GM18505 (cell line): Measurements from ENCODE around the gene RIGI.
"Not testable (repeated sequence)": the region's sequence is repeated elsewhere in the genome, so short reads cannot be mapped to it uniquely, and the experiment has no call there.

ENCODE experiments used
- ATAC-seq: cut with Tn5 transposase; IDR thresholded peaks from one replicate; pipeline ENCODE4 v1.9.1; 2021; ENCODE audit not compliant: unreplicated experiment
- POLR2A ChIP-seq: IDR thresholded peaks from 4 replicates; pipeline ENCODE4 v1.6.1; 2011; ENCODE audit warnings: borderline replicate concordance; ENCODE audit not compliant: insufficient read depth, insufficient read length; ENCODE audit errors: extremely low read depth

RIGI gene

DNA sequence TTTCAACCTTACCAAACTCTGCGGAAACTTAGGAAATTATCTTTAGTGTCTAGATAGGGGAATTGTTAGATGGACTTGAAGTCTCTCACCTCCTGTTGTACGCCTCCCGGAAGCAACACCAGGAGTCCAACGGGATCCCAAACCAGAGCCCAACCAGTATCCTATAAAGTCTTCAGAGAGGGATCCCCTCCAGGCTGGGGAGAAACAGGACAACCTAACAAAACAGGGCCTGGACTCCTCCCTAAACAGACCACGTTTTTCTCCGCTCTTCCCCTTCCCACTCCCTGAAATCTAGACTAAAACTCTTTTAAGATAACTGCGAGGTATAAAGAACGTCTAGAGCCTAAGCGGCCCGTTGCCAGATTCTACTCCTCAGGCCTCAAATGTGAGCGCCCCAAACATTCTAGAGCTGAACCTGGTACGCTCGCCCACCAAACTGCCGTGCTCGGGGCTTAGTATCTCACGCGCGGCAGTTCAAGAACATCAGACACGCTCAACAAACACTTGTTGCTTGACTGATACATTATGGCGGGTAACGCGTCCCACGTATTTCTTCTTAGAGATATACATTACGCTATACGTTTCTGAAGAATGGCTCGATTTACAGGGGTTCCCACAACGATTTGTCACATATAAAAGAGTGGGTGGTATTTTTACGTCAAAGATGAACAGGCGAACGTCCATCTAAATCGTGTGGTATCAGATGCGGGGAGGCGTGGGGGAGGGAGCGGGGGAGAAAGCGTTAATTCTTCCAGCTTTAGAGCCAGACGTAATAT lies 25.5 kb upstream of the RIGI start:
- ATAC-seq = peak; percentile 8
- TF ChIP-seq POLR2A = no peak

DNA sequence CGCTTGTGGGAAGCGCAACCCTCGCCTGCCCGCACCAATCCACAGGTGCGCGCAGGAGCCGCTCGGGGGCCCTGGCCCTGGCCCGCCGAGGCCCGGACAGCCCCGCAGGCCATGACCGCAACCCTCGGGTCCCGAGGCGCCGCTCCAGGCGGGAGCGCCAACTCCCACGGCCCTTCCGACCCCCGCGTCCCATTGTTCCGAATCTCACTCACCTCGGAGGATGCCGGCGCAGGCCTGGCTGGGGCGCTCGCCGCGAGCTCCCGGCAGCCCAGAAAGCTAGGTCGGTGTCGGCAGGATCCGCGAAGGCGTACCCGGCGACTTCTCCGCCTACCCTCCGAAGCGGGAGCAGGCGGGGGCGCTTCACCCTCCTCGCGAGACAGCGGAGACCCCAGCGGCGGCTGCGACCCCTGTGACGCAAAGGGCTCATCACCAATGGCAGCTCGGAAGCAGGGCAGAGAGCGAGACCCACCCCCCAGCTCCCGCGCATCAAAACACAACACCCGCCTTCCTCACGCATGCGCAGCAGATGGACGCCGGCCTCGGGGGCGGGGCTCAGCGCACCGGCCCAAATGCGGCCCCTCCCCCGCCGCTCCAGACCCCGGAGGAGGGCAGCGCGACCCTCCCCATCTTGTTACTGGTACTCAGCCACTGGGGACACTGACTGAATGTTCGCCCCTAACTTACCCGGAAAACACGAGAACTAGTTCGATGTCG lies 24.7 kb upstream of the RIGI start:
- peak; percentile 63 for ATAC-seq
- TF ChIP-seq POLR2A = no peak

DNA sequence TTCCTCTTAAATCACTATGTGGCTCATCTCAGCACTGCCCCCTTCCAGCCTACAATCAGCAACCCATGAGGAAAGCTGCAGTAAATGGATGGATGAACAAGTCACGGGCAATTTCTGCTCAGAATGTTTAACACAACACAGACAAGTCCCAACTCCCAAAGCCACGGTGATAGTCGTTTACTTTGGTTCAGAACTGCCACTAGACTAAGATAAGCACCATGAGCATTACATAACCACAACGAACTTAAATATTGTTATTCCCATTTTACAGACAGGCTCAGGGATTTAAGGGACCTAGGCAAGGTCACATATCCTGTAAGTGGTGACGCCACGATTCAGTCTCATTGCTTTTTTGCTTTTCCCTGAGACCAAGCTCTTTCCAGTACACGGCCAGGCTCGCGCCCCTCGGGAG lies 24.2 kb upstream of the RIGI start:
- no peak for TF ChIP-seq POLR2A
- ATAC-seq = no peak

DNA sequence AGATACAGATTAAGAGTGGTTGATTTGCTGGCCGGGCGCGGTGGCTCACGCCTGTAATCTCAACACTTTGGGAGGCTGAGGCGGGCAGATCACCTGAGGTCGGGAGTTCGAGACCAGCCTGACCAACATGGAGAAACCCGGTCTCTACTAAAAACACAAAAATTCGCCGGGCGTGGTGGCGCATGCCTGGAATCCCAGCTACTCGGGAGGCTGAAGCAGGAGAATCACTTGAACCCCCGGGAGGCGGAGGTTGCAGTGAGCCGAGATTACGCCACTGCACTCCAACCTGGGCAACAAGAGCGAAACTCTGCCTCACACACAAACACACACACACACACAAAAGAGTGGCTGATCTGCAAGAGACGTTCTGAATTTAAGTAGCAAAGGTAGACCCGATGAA lies 22.2 kb upstream of the RIGI start:
- ATAC-seq = not testable (repeated sequence)

DNA sequence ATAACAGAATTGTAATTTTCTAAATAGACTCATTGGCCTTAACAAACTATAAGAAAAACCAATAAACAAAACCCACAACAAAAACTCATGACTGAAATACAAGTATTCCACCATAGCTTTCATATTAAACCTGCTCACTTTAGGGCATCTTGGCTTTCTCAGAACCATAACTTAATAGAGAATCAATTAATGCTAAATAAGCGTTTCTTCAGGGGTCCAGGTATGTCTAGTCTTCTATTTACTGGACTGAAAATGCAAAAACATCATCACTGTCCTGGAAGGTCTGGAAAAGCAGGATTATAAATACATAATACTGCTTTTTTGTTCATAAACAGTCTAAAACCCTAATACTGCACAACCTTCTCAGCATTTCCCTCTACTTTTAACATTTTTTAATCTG lies 19.9 kb upstream of the RIGI start:
- TF ChIP-seq POLR2A = no peak
- no peak for ATAC-seq

DNA sequence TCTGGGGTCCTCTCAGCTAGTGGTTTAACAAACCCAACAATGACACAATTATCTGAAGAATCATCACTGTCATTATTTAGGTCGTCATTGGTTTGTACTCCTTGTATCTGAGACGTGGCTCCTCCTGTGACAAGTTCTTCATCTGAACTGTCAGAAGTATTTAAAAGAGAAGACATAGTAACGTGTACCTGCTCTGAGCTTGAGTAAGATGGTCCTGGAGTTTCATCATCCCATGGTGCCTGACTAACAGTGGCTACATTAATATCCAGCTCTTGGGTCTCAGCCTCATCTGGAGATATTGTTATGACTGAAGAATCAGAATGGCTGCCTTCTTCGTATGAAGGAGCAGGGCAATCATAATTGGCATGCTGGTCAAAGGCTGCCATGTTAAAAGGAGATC lies 17.1 kb upstream of the RIGI start:
- ATAC-seq = no peak
- no peak for TF ChIP-seq POLR2A

DNA sequence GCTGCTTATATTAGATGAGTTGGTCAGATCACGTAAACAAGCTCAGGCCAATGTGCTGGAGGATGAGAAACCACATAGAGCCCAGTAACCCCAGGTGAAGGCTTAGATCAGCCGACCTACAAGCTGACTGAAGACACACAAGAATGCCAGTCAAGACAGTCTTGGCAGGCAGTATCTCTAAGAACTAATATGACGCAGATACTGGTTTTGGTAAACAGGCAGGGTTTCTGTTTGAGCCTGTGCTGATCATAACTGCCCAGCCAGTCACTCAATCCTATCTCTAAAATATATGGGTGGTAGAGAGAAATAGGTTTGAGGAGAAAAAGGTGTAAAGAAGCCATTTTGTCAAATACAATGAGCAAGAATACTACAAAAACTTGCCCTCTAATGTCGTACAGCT lies 7.8 kb upstream of the RIGI start:
- ATAC-seq = no peak
- TF ChIP-seq POLR2A = no peak

DNA sequence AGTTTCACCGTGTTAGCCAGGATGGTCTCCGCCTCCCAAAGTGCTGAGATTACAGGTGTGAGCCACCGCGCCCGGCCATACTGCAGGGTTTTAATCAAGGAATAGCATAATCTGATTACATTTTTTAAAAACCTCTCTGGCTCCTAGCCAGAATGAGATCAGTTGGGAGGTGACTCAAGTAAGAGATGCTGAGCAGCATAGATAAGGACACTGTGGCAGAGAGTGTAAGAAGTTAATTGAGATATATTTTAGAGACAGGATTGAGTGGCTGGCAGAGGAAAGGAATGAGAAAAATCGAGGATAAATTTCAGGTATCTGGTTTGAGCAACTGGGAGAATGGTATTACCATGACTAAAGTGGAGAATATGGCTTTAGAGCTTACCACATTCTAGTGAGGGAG lies 7.3 kb upstream of the RIGI start:
- TF ChIP-seq POLR2A = no peak
- ATAC-seq = no peak

DNA sequence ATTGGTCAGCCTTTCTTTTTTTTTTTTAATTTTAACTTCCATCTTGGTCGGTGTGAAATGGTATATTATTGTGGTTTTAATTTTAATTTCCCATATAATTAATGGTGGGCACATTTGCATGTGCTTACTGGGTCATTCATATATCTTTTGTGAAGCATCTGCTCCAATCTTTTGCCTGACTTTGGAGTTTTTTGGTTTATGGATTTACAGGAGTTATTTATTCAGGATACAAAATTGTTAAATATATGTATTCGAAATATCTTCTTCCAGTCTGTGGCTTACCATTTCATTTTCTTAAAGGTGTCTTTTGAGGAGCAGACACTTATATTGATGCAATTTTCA lies 682 bp upstream of the RIGI start:
- no peak for ATAC-seq

DNA sequence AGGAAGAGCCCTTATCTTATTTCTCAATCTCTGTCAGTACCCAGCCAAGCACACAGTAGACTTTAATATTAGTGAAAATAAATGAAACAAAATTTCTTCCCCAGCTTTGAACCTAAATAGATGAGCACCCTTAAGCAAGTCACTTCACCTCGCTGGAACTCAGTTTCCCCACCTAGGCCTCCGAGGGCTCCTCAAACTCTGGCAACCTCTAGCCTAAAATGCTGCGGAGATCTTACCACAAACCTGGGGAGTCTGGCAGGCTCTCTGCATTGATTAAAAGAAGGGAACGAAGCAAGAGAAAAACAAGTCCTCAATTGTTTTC lies 326 bp downstream of the RIGI start:
- no peak for TF ChIP-seq POLR2A
- ATAC-seq = no peak

More for the DNA sequence above, 682 bp upstream of the RIGI start:
- no peak for TF ChIP-seq POLR2A

DNA sequence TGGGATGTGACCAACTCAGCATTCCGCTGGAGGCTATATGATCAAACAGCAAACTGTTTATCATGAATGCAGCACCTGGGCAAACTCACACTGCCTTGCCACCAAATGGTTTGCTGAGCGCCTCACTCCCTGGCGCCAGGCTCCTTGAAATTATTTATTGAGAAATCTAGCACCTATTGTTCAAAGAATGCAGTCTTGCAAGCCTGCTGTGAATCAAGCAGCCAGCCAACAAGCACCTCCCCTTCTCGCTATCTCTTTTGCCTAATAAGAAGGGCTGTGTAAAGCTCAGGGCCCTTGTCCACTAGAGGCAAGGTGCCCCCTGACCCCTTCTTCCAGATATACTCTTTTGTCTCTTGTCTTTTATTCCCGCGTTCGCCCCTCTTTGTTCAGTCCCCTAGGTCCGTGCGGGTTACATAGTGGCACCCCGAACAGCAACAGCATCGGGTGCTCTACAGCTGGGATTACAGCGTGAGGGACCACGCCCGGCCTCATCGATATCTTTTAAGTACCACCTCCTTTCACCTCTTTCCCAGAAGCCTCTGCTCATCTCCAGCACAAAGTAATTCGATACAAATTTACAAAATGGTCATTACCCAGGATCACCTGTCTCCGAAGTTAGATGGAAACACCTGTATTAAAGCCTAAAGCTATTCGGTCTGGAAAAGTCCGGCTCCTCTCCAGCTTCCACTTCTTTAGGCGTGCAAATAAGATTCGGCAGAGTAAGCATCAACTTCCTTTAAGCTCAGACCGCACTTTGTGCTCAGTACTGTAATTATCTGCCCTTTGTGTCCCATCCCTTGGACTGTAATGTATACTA lies 896 bp downstream of the RIGI start:
- TF ChIP-seq POLR2A = no peak
- ATAC-seq = no peak

DNA sequence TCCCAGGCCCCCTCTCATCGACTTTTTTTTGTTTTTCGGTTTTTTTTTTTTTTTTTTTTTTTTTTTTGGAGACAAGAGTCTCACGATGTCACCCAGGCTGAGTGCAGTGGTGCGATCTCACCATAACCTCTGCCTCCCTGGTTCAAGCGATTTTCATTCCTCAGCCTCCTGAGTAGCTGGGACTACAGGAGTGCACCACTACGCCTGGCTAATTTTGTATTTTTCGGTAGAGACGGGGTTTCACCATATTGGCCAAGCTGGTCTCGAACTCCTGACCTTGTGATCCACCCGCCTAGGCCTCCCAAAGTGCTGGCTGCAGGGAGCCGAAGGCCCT lies 1.5 kb downstream of the RIGI start:
- not testable (repeated sequence) for ATAC-seq

DNA sequence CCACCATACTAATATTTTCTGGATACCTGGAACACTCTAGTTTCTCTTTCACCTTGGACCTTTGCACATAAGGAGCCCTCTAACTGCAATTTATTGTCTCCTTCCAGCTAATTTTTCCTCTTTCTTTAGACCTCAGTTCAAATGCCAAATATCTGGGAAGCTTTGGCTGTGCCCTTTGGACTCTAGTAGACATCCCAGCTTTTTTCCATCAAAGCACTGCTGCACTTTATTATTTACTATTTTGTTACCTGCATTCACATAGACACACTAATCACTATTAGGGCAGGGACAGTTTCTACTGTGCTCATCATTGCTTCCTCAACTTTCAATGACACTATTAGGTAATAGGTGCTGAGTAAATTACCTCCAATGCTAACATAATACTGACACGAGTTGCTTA lies 2.1 kb downstream of the RIGI start:
- TF ChIP-seq POLR2A = no peak
- no peak for ATAC-seq

DNA sequence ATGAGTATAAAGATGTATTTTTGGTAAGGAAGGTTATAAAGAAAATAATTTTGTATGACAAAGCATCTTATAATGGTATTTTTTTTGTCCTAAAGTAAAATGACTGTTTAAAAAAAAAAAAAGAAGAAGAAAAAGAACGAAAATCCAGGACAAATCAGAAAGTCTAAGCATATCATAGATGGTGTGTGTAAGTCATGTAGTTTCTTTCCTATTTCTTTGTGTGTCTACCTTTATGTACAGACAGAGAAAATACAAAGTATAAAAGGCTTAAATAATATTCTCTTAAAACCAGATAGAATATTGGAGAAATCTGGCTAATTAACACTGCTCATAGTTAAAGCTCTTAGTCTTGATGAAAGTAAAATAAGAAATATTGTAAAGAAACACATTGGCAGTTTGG lies 7.7 kb downstream of the RIGI start:
- no peak for ATAC-seq
- TF ChIP-seq POLR2A = no peak
